T-helper 1 cell treated with Interleukin-12 subunit alpha and Interleukin-12 subunit beta and Interleukin-4 antibody, amounts not matched to agents 30 ng/mL and 1 ng/mL, for 36 hours (primary cell): ENCODE results near the gene LILRB1. TPM values are rescaled to one million over a fixed set of nuclear protein-coding genes. Genes with fewer than 3 reads are reported as not detected.
"Not testable (repeated sequence)": the region's sequence is repeated elsewhere in the genome, so short reads cannot be mapped to it uniquely, and the experiment has no call there.

Source experiments
- intact Hi-C: fragments of 100-400 bp; cut with micrococcal nuclease; formaldehyde crosslinking; loops from one replicate; pipeline ENCODE4 v1.15.1; 2024
- total RNA-seq: library from RNA; stranded (reverse); gene quantifications from 2 replicates; pipeline ENCODE4 v1.2.3, GENCODE V29; 2022

LILRB1 gene
- total RNA-seq, 1 donor from 2014 or later = not detected

- intact Hi-C loops = not testable (repeated sequence)
These were observed 5.2 kb upstream of the LILRB1 start for GRCh38 chr19:54624934-54625730.

GRCh38 chr19:54626757-54627156 lies 3.5 kb upstream of the LILRB1 start:
- intact Hi-C loops = no loop called here

GRCh38 chr19:54627912-54628311 lies 2.4 kb upstream of the LILRB1 start:
- intact Hi-C loops = not testable (repeated sequence)

GRCh38 chr19:54630782-54631181 lies 498 bp downstream of the LILRB1 start:
- intact Hi-C loops = loop anchor here (5.0 kb wide), 1 partner anchor 333 kb away; no protein-coding TSS in a partner anchor

GRCh38 chr19:54631489-54632337 lies 1.4 kb downstream of the LILRB1 start:
- intact Hi-C loops = loop anchor here (5.0 kb wide), 1 partner anchor 334 kb away; no protein-coding TSS in a partner anchor

DNA sequence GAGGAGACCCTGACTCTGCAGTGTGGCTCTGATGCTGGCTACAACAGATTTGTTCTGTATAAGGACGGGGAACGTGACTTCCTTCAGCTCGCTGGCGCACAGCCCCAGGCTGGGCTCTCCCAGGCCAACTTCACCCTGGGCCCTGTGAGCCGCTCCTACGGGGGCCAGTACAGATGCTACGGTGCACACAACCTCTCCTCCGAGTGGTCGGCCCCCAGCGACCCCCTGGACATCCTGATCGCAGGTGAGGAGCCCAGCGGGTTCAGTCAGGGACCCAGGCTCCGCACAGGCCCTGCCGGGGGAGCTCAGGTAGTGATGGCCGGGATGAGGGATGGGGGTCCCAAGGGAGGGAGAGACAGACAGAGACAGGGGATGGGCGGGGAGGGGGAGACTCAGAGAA lies 2.2 kb downstream of the LILRB1 start:
- intact Hi-C loops = loop anchor here (5.0 kb wide), 1 partner anchor 335 kb away; no protein-coding TSS in a partner anchor

DNA sequence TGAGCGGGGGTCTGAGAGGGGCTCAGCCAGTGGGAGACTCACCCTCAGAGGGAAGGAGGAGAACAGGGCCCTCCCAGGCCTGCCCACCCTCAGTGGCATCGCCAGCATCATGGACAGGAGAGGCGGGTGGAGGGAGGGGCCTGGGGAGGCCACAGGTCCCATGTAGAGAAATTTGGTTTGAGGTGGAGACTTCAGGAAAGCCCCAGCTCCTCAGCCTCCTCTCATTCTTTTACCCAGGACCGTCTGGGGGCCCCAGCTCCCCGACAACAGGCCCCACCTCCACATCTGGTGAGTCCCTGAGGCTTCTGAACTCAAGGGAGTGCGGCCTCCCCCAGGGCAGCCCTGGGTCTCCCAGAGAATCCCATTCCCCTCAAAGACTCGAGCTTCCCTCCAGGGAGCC lies 3.1 kb downstream of the LILRB1 start:
- intact Hi-C loops = loop anchor here (5.0 kb wide), 1 partner anchor 336 kb away; no protein-coding TSS in a partner anchor

- intact Hi-C loops = not testable (repeated sequence)
These were observed 5.8 kb downstream of the LILRB1 start for GRCh38 chr19:54636081-54636480.

- intact Hi-C loops = no loop called here
These were observed 8.4 kb downstream of the LILRB1 start for GRCh38 chr19:54638683-54639082.

DNA sequence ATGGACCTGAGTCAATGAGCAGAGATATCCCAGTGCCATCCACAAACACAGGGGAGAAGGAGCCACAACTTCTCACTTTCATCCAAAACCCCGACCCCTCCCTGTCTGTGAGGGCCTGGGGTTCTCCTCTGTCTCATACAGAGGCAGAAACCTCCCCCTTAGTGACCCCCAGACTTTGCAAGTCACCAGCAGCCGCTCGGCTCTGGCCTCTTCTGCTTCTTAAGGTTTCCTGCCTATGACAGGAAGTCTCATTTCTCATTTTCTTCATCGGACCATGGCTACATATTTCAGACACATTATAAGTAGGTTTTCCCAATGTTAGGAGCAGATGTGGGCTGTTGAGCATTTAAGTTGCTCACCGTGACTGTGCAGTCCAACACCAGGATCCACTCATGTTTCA lies 12.7 kb downstream of the LILRB1 start:
- intact Hi-C loops = not testable (repeated sequence)

- intact Hi-C loops = not testable (repeated sequence)
These were observed 13.3 kb downstream of the LILRB1 start for GRCh38 chr19:54643583-54643982.

- intact Hi-C loops = no loop called here
These were observed 13.8 kb downstream of the LILRB1 start for GRCh38 chr19:54644056-54644455.

DNA sequence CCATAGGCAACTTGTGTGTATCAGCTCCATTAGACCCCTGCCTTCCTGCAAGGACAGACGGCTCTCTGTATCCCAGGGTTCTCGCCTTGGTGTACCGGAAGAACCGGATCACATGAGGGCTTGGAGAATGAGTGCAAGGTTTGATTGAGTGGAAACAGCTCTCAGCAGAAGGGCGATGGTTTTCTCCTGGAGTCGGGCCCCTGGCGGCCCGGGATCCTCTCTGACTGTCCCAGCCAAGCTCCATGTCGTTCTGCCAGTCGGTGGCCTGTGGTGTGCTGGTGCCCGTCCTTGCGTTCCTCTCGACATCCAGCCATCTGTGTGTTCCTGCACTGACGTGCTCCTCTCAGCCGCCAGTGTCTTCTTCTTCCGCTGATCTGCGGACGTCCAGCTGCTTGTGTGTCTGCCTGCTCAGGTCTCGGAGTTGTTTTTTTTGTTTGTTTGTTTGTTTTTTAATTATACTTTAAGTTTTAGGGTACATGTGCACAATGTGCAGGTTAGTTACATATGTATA lies 16.1 kb downstream of the LILRB1 start:
- intact Hi-C loops = no loop called here

DNA sequence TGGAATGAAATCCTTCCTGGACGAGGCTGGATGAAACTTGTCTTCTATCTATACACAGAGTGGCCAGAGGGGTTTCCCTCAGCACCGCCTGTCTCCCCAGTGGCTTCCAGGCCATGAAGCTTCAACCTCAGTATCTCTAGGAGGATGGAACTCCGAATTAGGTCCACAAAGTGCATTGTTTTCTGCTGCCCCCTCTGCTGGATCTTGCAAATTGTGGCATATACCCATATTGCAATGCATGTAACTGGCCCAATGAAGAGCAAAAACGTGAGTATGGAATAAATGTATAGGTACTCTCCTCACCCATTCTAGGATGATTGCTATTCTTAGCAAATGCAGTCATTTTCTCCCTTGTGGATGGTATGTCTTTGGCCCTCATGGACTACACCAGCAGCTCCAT lies 17.8 kb downstream of the LILRB1 start:
- intact Hi-C loops = loop anchor here (2.0 kb wide), 1 partner anchor 63 kb away; no protein-coding TSS in a partner anchor

DNA sequence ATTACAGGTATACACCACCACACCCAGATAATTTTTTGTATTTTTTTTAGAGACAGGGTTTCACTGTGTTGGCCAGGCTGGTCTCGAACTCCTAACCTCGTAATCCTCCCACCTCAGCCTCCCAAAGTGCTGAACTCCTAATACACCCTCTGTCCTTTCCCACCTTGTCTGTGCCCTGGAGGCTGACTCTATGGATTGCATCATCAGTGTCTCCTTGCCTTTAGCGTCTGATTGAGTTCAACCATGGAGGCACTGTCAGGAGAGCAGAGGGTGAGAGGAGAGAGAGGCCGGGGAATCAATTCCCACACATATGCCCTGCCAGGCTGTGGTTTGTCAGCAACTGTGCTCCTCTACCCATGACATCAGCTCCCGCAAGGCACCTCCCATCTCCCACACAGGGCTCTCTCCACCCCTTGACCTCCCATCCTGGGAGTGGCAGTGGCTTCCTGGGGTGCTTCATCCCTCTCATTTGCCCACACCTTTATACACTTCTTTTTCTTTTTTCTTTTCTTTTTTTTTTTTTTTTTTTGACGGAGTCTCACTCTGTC lies 19.9 kb downstream of the LILRB1 start:
- intact Hi-C loops = no loop called here

DNA sequence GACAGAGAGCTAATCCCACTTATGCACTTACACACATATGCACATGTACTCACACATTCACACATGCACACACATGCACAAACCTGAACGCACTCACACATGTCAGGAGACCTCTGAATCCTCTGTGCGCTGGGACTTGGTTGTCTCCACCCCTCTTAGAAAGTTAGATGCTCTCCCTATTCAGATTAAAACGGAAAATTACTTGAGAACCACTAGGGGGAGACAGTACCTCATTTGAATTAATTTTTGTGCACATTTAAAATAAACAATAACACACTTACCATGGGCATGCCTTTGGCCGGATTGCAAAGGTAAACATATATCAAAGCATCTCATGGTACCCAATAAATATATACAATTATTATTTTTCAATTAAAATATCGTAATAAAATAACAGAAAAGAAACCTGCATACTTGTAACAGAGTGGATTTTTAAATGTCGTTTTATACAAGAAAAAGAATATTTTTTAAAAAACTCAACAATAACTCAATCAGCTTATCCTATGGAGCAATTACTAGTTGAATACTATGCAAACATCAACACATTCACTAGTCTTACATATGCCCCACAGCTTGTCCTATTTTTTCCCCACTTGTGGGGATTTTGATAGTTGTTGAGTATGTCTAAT lies 23.0 kb downstream of the LILRB1 start:
- intact Hi-C loops = no loop called here

DNA sequence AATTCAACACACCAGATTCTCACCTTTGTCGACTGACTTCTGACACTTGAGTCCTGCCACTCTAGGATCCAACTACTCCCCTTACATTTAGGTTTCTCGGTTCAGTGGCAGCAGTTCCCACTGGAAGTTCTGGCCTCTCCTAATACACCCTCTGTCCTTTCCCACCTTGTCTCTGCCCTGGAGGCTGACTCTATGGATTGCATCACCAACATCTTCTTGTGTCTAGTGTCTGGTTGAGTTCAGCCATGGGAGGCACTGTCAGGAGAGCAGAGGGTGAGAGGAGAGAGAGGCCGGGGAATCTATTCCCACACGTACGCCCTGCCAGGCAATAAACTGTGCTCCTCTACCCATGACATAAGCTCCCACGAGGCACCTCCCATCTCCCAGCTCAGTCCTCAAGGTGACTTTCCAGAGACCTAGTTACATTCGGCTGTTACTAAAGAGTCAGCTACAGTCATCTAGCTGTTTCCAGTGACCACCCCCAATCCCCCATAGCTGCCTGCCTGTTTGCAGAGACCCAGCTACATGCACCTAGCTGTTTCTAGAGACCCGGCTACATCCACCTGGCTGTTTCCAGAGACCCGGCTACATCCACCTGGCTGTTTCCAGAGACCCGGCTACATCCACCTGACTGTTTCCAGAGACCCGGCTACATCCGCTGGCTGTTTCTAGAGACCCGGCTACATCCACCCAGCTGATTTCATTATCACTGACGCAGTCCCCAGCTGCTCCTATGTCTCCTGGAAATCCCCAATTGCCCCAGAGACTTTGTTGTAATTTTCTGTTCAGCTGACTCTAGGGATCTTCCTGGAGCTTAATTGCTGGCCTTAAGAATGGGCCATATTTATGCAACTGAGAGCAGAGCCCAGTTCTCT lies 24.4 kb downstream of the LILRB1 start:
- intact Hi-C loops = no loop called here

GRCh38 chr19:54659300-54659699 lies 29.0 kb downstream of the LILRB1 start:
- intact Hi-C loops = no loop called here

DNA sequence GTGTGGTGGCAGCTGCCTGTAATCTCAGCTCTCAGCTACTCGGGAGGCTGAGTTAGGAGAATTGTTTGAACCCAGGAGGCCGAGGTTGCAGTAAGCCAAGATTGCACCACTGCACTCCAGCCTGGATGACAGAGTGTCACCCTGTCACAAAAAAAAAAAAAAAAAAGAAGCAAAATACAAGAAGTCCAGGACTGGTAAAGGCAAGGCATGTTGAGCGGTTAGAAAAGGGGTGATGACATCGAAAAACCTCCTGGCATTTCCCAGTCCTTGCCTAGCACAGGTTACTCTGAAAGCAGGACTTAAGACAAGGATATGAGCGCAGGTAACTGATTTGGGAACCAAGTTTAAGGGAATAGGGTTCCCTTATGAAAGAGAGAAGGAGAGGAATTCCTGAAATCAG lies 30.0 kb downstream of the LILRB1 start:
- intact Hi-C loops = no loop called here

DNA sequence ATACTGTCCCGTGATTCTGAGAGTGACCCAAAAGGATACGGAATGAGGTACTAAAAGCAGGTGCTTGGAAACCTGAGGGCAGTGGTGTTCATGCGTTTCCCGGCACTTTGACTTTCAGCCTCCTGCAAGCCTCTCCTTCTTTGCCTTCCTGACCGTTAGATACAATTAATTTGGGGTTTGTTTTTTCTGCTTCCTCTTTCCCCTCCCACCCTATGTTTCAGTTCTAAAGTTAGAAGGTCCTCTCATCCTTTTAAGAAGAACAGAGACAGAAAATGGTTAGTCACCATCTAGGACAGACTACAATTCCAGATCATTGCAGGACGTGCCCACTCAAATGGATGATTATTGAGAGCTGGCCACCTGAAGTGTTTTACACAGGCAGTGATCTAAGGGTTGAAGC lies 30.7 kb downstream of the LILRB1 start:
- intact Hi-C loops = no loop called here
